HG02588 (cell line): ENCODE measurements around the gene PGRMC2.

Source experiments
- ATAC-seq: cut with Tn5 transposase; IDR thresholded peaks from one replicate; pipeline ENCODE4 v1.9.1; 2021; ENCODE audit warnings: mild to moderate bottlenecking, moderate library complexity; ENCODE audit not compliant: unreplicated experiment

The PGRMC2 gene

GRCh38 chr4:128299848-128300247 lies 12.2 kb upstream of the PGRMC2 start:
- ATAC-seq, result no peak

GRCh38 chr4:128298852-128299251 lies 11.2 kb upstream of the PGRMC2 start:
- no peak for ATAC-seq

GRCh38 chr4:128298146-128298758 lies 10.6 kb upstream of the PGRMC2 start:
- no peak for ATAC-seq

- no peak for ATAC-seq
Measured at GRCh38 chr4:128295255-128295654, 7.6 kb upstream of the PGRMC2 start.

- no peak for ATAC-seq
Measured at GRCh38 chr4:128294464-128294863, 6.9 kb upstream of the PGRMC2 start.

- ATAC-seq, result no peak
Measured at GRCh38 chr4:128292349-128292748, 4.7 kb upstream of the PGRMC2 start.

- ATAC-seq, result no peak
Measured at GRCh38 chr4:128291096-128291495, 3.5 kb upstream of the PGRMC2 start.

- ATAC-seq, result no peak
Measured at GRCh38 chr4:128290526-128290925, 2.9 kb upstream of the PGRMC2 start.

GRCh38 chr4:128289523-128290158 lies 2.0 kb upstream of the PGRMC2 start:
- ATAC-seq, result no peak

GRCh38 chr4:128288689-128289106 lies 1.1 kb upstream of the PGRMC2 start:
- ATAC-seq, result no peak

- ATAC-seq, result peak; percentile 78
Measured at GRCh38 chr4:128287871-128288688, 467 bp upstream of the PGRMC2 start.

GRCh38 chr4:128286474-128287058 lies 1.0 kb downstream of the PGRMC2 start:
- ATAC-seq, result no peak

GRCh38 chr4:128285085-128285997 lies 2.3 kb downstream of the PGRMC2 start:
- no peak for ATAC-seq

GRCh38 chr4:128284317-128284716 lies 3.3 kb downstream of the PGRMC2 start:
- ATAC-seq, result no peak

- no peak for ATAC-seq
Measured at GRCh38 chr4:128283071-128283470, 4.5 kb downstream of the PGRMC2 start.

- no peak for ATAC-seq
Measured at GRCh38 chr4:128282516-128282915, 5.1 kb downstream of the PGRMC2 start.

GRCh38 chr4:128281354-128281753 lies 6.3 kb downstream of the PGRMC2 start:
- ATAC-seq, result no peak

- no peak for ATAC-seq
Measured at GRCh38 chr4:128279624-128280225, 7.9 kb downstream of the PGRMC2 start.

- no peak for ATAC-seq
Measured at GRCh38 chr4:128277856-128278255, 9.8 kb downstream of the PGRMC2 start.

- ATAC-seq, result no peak
Measured at GRCh38 chr4:128275346-128275745, 12.3 kb downstream of the PGRMC2 start.
